HEK293T (cell line): Measurements from ENCODE around the gene KAT2B.

Source experiments
- CTCF ChIA-PET: fragments of 350-600 bp; formaldehyde crosslinking; extraction: SDS; loops from one replicate; lab custom pipeline; 2021; ENCODE audit warnings: antibody characterized with exemption, inconsistent platforms; lab: Yijun Ruan, JAX
- POLR2A ChIA-PET: fragments of 350-600 bp; formaldehyde crosslinking; extraction: SDS; loops from one replicate; lab custom pipeline; 2020; ENCODE audit warnings: antibody characterized with exemption, inconsistent platforms; lab: Yijun Ruan, JAX
- DNase-seq: peaks from one replicate; pipeline ENCODE4 v3.0.0; 2012; ENCODE audit warnings: mixed read lengths; ENCODE audit errors: extremely low spot score
- ARNT ChIP-seq: fragments of 450-650 bp; IDR thresholded peaks from 2 replicates; pipeline ENCODE4 v1.6.1; 2017; ENCODE audit warnings: mild to moderate bottlenecking
- BHLHE40 ChIP-seq: fragments of 450-650 bp; IDR thresholded peaks from 2 replicates; pipeline ENCODE4 v1.6.1; 2016; ENCODE audit warnings: mild to moderate bottlenecking, moderate library complexity, borderline replicate concordance
- CTBP1 ChIP-seq: fragments of 450-650 bp; IDR thresholded peaks from 2 replicates; pipeline ENCODE4 v1.6.1; 2016; ENCODE audit warnings: borderline replicate concordance
- ELF4 ChIP-seq: fragments of 450-650 bp; IDR thresholded peaks from 2 replicates; pipeline ENCODE4 v1.6.1; 2017; ENCODE audit warnings: antibody characterized with exemption
- FOXA1 ChIP-seq: fragments of 450-650 bp; IDR thresholded peaks from 2 replicates; pipeline ENCODE4 v1.6.1; 2016; ENCODE audit warnings: mild to moderate bottlenecking
- FOXK2 ChIP-seq: fragments of 450-650 bp; IDR thresholded peaks from 2 replicates; pipeline ENCODE4 v1.6.1; 2016; ENCODE audit warnings: mild to moderate bottlenecking
- FOXM1 ChIP-seq: fragments of 450-650 bp; IDR thresholded peaks from 2 replicates; pipeline ENCODE4 v1.6.1; 2017; ENCODE audit warnings: mild to moderate bottlenecking, borderline replicate concordance
- HDGF ChIP-seq: fragments of 450-650 bp; IDR thresholded peaks from 2 replicates; pipeline ENCODE4 v1.6.1; 2017; ENCODE audit warnings: antibody characterized with exemption, borderline replicate concordance
- L3MBTL2 ChIP-seq: fragments of 450-650 bp; conservative IDR thresholded peaks from 2 replicates; pipeline ENCODE4 v1.6.1; 2016; ENCODE audit warnings: mild to moderate bottlenecking
- LEF1 ChIP-seq: fragments of 450-650 bp; IDR thresholded peaks from 2 replicates; pipeline ENCODE4 v1.6.1; 2017; ENCODE audit warnings: mild to moderate bottlenecking, borderline replicate concordance
- NFRKB ChIP-seq: fragments of 450-650 bp; IDR thresholded peaks from 2 replicates; pipeline ENCODE4 v1.6.1; 2016; ENCODE audit warnings: mild to moderate bottlenecking, moderate library complexity
- PKNOX1 ChIP-seq: fragments of 450-650 bp; IDR thresholded peaks from 2 replicates; pipeline ENCODE4 v1.6.1; 2016
- SP1 ChIP-seq: fragments of 450-650 bp; IDR thresholded peaks from 2 replicates; pipeline ENCODE4 v1.6.1; 2017
- SUZ12 ChIP-seq: fragments of 450-650 bp; IDR thresholded peaks from 2 replicates; pipeline ENCODE4 v1.6.1; 2016; ENCODE audit warnings: mild to moderate bottlenecking
- TARDBP ChIP-seq: fragments of 450-650 bp; IDR thresholded peaks from 2 replicates; pipeline ENCODE4 v1.6.1; 2016
- ZNF384 ChIP-seq: fragments of 450-650 bp; IDR thresholded peaks from 2 replicates; pipeline ENCODE4 v1.6.1; 2016

The KAT2B gene

GRCh38 chr3:20100151-20100550, 59.9 kb downstream of the KAT2B start:
- ChIA-PET POLR2A (no interaction called here), CTCF (no interaction called here)
- no peak for DNase-seq
- no peak for TF ChIP-seq BHLHE40
- no peak for TF ChIP-seq FOXK2
- no peak for TF ChIP-seq PKNOX1
- no peak for TF ChIP-seq ARNT
- no peak for TF ChIP-seq SP1
- TF ChIP-seq NFRKB, result no peak
- TF ChIP-seq FOXA1, result no peak
- no peak for TF ChIP-seq L3MBTL2
- TF ChIP-seq TARDBP, result no peak
- no peak for TF ChIP-seq SUZ12
- no peak for TF ChIP-seq HDGF

- POLR2A ChIA-PET, result no interaction called here
- TF ChIP-seq FOXA1 (no peak), TARDBP (no peak), LEF1 (no peak), ZNF384 (no peak), SUZ12 (no peak), L3MBTL2 (no peak)
- CTCF ChIA-PET, result no interaction called here
- DNase-seq, result no peak
Measured at GRCh38 chr3:20101041-20101440, 60.8 kb downstream of the KAT2B start.

GRCh38 chr3:20103731-20104130, 63.5 kb downstream of the KAT2B start:
- TF ChIP-seq FOXK2 (no peak), TARDBP (no peak), BHLHE40 (no peak), L3MBTL2 (no peak), NFRKB (no peak), LEF1 (no peak), ZNF384 (no peak), SUZ12 (no peak), HDGF (no peak), CTBP1 (no peak)
- ChIA-PET POLR2A (no interaction called here), CTCF (interaction anchor here (0.6 kb wide), 1 partner anchor 1317 kb away, joined by 3 read pairs; no protein-coding TSS in a partner anchor)
- no peak for DNase-seq

DNA sequence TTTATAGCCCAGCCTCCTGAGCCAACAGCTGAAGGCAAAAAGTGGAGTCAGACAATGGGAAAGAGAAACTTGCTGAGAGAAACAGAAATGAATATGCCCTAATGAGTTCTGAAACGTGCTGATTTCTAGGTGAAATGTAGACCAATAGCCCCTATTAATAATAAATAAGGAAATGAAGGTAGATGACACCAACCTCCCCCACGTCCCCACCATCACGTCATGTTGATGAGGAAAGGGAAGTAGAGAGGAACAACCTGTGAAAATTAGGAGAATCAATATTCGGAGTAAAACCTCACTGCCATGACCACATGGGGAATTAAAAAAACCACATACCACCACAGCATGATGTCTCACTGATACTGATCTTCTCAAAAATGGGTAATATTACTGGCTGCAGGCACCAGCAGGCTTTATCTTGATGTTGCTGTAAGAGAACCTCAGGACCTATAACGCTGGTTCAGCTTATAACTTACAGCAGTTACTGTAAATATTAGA, 64.0 kb downstream of the KAT2B start:
- TF ChIP-seq SUZ12 (no peak), CTBP1 (no peak), FOXA1 (no peak), FOXM1 (no peak), SP1 (no peak), ARNT (no peak), BHLHE40 (no peak), HDGF (no peak), NFRKB (no peak), PKNOX1 (no peak), L3MBTL2 (no peak), LEF1 (no peak), ELF4 (no peak), TARDBP (no peak), ZNF384 (no peak), FOXK2 (no peak)
- CTCF ChIA-PET, result no interaction called here
- POLR2A ChIA-PET, result no interaction called here
- DNase-seq, result no peak

DNA sequence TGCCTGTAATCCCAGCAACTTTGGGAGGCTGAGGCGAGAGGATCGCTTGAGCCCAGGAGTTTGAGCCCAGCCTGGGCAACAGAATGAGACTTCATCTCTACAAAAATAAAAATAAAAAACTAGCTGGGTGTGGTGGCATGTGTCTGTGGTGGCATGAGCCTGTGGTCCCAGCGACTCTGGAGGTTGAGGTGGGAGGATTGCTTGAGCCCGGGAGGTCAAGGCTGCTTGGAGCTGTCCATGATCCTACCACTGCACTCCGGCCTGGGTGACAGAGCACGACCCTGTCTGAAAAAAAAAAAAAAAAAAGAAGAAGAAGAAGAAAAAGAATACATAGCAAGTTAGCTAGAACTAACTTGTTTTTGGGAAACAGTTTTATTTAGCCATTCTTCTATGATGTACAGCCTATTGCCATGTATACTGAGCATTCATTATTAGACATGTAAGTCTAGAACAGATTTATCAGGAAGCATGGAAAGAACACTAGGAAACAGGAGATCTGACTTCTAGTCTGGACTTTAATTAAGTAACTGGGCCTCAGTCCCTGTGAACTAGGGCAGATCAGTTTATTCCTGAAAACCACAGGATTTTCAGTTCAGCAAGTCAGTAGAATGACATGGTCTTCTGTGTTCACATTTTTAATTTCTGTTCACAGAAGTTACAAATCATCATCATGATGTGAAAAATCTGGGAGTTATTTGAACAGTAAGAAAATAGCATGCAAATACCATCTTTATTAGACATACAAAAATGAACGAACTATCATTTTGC, 65.5 kb downstream of the KAT2B start:
- TF ChIP-seq PKNOX1 (no peak), TARDBP (no peak), FOXK2 (no peak)
- CTCF ChIA-PET, result no interaction called here
- no peak for DNase-seq
- POLR2A ChIA-PET, result no interaction called here

- no peak for DNase-seq
- ChIA-PET POLR2A (no interaction called here), CTCF (no interaction called here)
- no peak for TF ChIP-seq HDGF
- no peak for TF ChIP-seq NFRKB
- TF ChIP-seq PKNOX1, result no peak
- no peak for TF ChIP-seq ELF4
- no peak for TF ChIP-seq SP1
- no peak for TF ChIP-seq BHLHE40
- TF ChIP-seq L3MBTL2, result no peak
- no peak for TF ChIP-seq LEF1
- TF ChIP-seq ARNT, result no peak
- no peak for TF ChIP-seq CTBP1
- TF ChIP-seq FOXK2, result no peak
- TF ChIP-seq FOXM1, result no peak
- TF ChIP-seq FOXA1, result no peak
- no peak for TF ChIP-seq TARDBP
- TF ChIP-seq SUZ12, result no peak
- TF ChIP-seq ZNF384, result no peak
Measured at GRCh38 chr3:20107722-20108121, 67.5 kb downstream of the KAT2B start.
